Breast epithelium (tissue), 4 donors: ENCODE data around the gene EYA3. TPM values are rescaled to one million over a fixed set of nuclear protein-coding genes. Genes with fewer than 3 reads are reported as not detected.

Source experiments
- DNase-seq, 2 donors: peaks; one replicate each; pipeline ENCODE4 v3.0.0-alpha.2; 2019; ENCODE audit warnings: low spot score in 2 of 2
- H3K27ac ChIP-seq, 2 donors: fragments of 200-600 bp; sonication (generic) in 1 of 2; one replicate each; pipeline ENCODE4 v1.5.1; 2016 to 2019; ENCODE audit warnings: mild to moderate bottlenecking in 1 of 2
- H3K27me3 ChIP-seq, 2 donors: fragments of 200-600 bp; sonication (generic) in 1 of 2; one replicate each; pipeline versions ENCODE4 v1.5.1 to v1.6.0; 2017 to 2019; ENCODE audit warnings: control low read depth in 1 of 2, mild to moderate bottlenecking in 1 of 2
- H3K36me3 ChIP-seq: fragments of 200-600 bp; one replicate; pipeline ENCODE4 v1.5.1; 2019
- H3K4me1 ChIP-seq, 2 donors: fragments of 200-600 bp; sonication (generic); one replicate each; pipeline ENCODE4 v1.5.1; 2016 to 2019; ENCODE audit warnings: control low read depth in 1 of 2
- H3K4me3 ChIP-seq, 3 donors: fragments of 200-600 bp; sonication (generic); 1 replicate in 2 of 3; 2 replicates in 1 of 3; pipeline ENCODE4 v1.5.1; 2016 to 2019; ENCODE audit warnings: mild to moderate bottlenecking in 3 of 3, moderate library complexity in 2 of 3
- H3K9me3 ChIP-seq, 2 donors: fragments of 200-600 bp; sonication (generic) in 1 of 2; one replicate each; pipeline ENCODE4 v1.5.1; 2016 to 2019; ENCODE audit warnings: control low read depth in 1 of 2
- CTCF ChIP-seq, 3 donors: fragments of 450-650 bp; IDR thresholded peaks; one replicate each; pipeline ENCODE4 v1.5.1; 2016 to 2017; ENCODE audit warnings: antibody characterized with exemption in 3 of 3, mild to moderate bottlenecking in 3 of 3, moderate library complexity in 3 of 3
- POLR2A ChIP-seq: fragments of 450-650 bp; IDR thresholded peaks from one replicate; pipeline ENCODE4 v1.6.1; 2016; ENCODE audit warnings: antibody characterized with exemption, mild to moderate bottlenecking, moderate library complexity
- POLR2AphosphoS5 ChIP-seq, 3 donors: sonication (generic); formaldehyde crosslinking; IDR thresholded peaks; one replicate each; pipeline ENCODE4 v1.6.1; 2017; ENCODE audit warnings: antibody characterized with exemption in 3 of 3
- intact Hi-C: fragments of 100-400 bp; cut with DNase I; formaldehyde crosslinking; loops from one replicate; pipeline ENCODE4 v1.15.1; 2023; ENCODE audit warnings: low total_unique reads
- total RNA-seq, 3 donors: library from RNA; depleted of rRNA; stranded (reverse); fragments of >200 nt; gene quantifications; one replicate each; pipeline ENCODE4 v1.1.0, GENCODE V29; 2016

EYA3 gene
- total RNA-seq, 3 donors from 2014 or later, result 12.2 to 22.6 (median 18.1) TPM

- no peak overlapping the region for H3K27ac ChIP-seq
- H3K9me3 ChIP-seq, result no peaks in the 10 kb centered on the region
- intact Hi-C loops, result loop anchor here (10.0 kb wide), 1 partner anchor 94 kb away; no protein-coding TSS in a partner anchor
- H3K4me3 ChIP-seq, result no peak overlapping the region
- no peak for DNase-seq
- no peaks in the 10 kb centered on the region for H3K36me3 ChIP-seq
- H3K4me1 ChIP-seq, result no peaks in the 10 kb centered on the region
- no peaks in the 10 kb centered on the region for H3K27me3 ChIP-seq
- no peak for TF ChIP-seq POLR2AphosphoS5 (IDR thresholded peaks at IDR 0.05)
- no peak for TF ChIP-seq POLR2A
- no peak for TF ChIP-seq CTCF (IDR thresholded peaks at IDR 0.05)
Observed at GRCh38 chr1:28111157-28111556, 22.7 kb upstream of the EYA3 start.

GRCh38 chr1:28110555-28110954 lies 22.1 kb upstream of the EYA3 start:
- Histone ChIP-seq H3K36me3 (no peaks in the 10 kb centered on the region), H3K27me3 (no peaks in the 10 kb centered on the region), H3K4me3 (no peak overlapping the region), H3K4me1 (no peaks in the 10 kb centered on the region), H3K27ac (no peak overlapping the region), H3K9me3 (no peaks in the 10 kb centered on the region)
- TF ChIP-seq POLR2AphosphoS5 (IDR thresholded peaks at IDR 0.05) (no peak), CTCF (IDR thresholded peaks at IDR 0.05) (no peak), POLR2A (no peak)
- intact Hi-C loops, result loop anchor here (10.0 kb wide), 1 partner anchor 94 kb away; no protein-coding TSS in a partner anchor
- DNase-seq, result no peak

GRCh38 chr1:28109639-28110038 lies 21.2 kb upstream of the EYA3 start:
- no peak for DNase-seq
- no peak for TF ChIP-seq POLR2A
- no peak for TF ChIP-seq POLR2AphosphoS5 (IDR thresholded peaks at IDR 0.05)
- TF ChIP-seq CTCF (IDR thresholded peaks at IDR 0.05), result no peak
- Histone ChIP-seq H3K27me3 (no peaks in the 10 kb centered on the region), H3K9me3 (no peaks in the 10 kb centered on the region), H3K4me3 (no peak overlapping the region), H3K4me1 (no peaks in the 10 kb centered on the region), H3K36me3 (no peaks in the 10 kb centered on the region), H3K27ac (no peak overlapping the region)
- intact Hi-C loops, result loop anchor here (10.0 kb wide), 1 partner anchor 95 kb away; no protein-coding TSS in a partner anchor

GRCh38 chr1:28108001-28108400 lies 19.6 kb upstream of the EYA3 start:
- no peak overlapping the region for H3K27ac ChIP-seq
- TF ChIP-seq POLR2A (no peak), POLR2AphosphoS5 (IDR thresholded peaks at IDR 0.05) (no peak), CTCF (IDR thresholded peaks at IDR 0.05) (no peak)

GRCh38 chr1:28104866-28105467 lies 16.6 kb upstream of the EYA3 start:
- Histone ChIP-seq H3K27ac (peak overlapping the region; percentile 48 to 52), H3K4me1 (no peaks in the 10 kb centered on the region), H3K9me3 (no peaks in the 10 kb centered on the region), H3K36me3 (no peaks in the 10 kb centered on the region), H3K4me3 (peak overlapping the region; percentile 12 to 47 (median 35)), H3K27me3 (no peaks in the 10 kb centered on the region)
- no peak for TF ChIP-seq POLR2AphosphoS5 (IDR thresholded peaks at IDR 0.05)
- TF ChIP-seq POLR2A, result no peak
- no peak for TF ChIP-seq CTCF (IDR thresholded peaks at IDR 0.05)
- no peak for DNase-seq
- intact Hi-C loops, result no loop called here

More at GRCh38 chr1:28108001-28108400, 19.6 kb upstream of the EYA3 start:
- no peak for DNase-seq
- H3K36me3 ChIP-seq, result no peaks in the 10 kb centered on the region
- no peaks in the 10 kb centered on the region for H3K27me3 ChIP-seq
- H3K9me3 ChIP-seq, result no peaks in the 10 kb centered on the region
- intact Hi-C loops, result no loop called here
- no peaks in the 10 kb centered on the region for H3K4me1 ChIP-seq
- H3K4me3 ChIP-seq, result no peak overlapping the region
